ENCODE data around the gene BBS10.
A peak's percentile ranks its signal among the peaks of the same experiment; 100 is the strongest.
"Not testable (repeated sequence)": the region's sequence is repeated elsewhere in the genome, so short reads cannot be mapped to it uniquely, and the experiment has no call there.

Gene BBS10

GRCh38 chr12:76348079-76348901, at the start of gene BBS10:
TSS of gene BBS10 (minus strand) at chr12:76348415. CDS start at chr12:76348358, 57 bp downstream.
- H3K4me1 Mint-ChIP-seq (ENCODE audit: low read depth) = peaks cover 19% of the 10 kb centered on the region

GRCh38 chr12:76391461-76391860, 43.2 kb upstream of the BBS10 start:
- no peaks in the 10 kb centered on the region for H3K27me3 Mint-ChIP-seq (ENCODE audit: low read depth)
- H3K36me3 Mint-ChIP-seq (ENCODE audit: low read depth) = peaks cover 45% of the 10 kb centered on the region
- no peaks in the 10 kb centered on the region for H3K9me3 Mint-ChIP-seq
- no peak for DNase-seq (ENCODE audit: low spot score)
- peaks cover 9% of the 10 kb centered on the region for H3K4me1 Mint-ChIP-seq (ENCODE audit: low read depth)
- H3K4me3 Mint-ChIP-seq = no peak overlapping the region
- H3K27ac Mint-ChIP-seq = peak overlapping the region; percentile 29

More at GRCh38 chr12:76348079-76348901, at the start of gene BBS10:
- DNase-seq (ENCODE audit: low spot score) = peak; percentile 83
- Mint-ChIP-seq H3K36me3 (ENCODE audit: low read depth) (peaks cover 13% of the 10 kb centered on the region), H3K4me3 (peak within 1 kb of the TSS; percentile 93), H3K27me3 (ENCODE audit: low read depth) (no peaks in the 10 kb centered on the region), H3K9me3 (no peaks in the 10 kb centered on the region), H3K27ac (peak within 1 kb of the TSS; percentile 83)

- no peak for DNase-seq (ENCODE audit: low spot score)
- Mint-ChIP-seq H3K27ac (no peak overlapping the region), H3K36me3 (ENCODE audit: low read depth) (peaks cover 56% of the 10 kb centered on the region), H3K4me3 (no peak overlapping the region), H3K4me1 (ENCODE audit: low read depth) (peaks cover 9% of the 10 kb centered on the region), H3K9me3 (no peaks in the 10 kb centered on the region), H3K27me3 (ENCODE audit: low read depth) (no peaks in the 10 kb centered on the region)
These were observed 39.4 kb upstream of the BBS10 start for GRCh38 chr12:76387614-76388013.

- Mint-ChIP-seq H3K27ac (no peak overlapping the region), H3K4me3 (no peak overlapping the region), H3K36me3 (ENCODE audit: low read depth) (peaks cover 44% of the 10 kb centered on the region), H3K9me3 (no peaks in the 10 kb centered on the region), H3K27me3 (ENCODE audit: low read depth) (no peaks in the 10 kb centered on the region), H3K4me1 (ENCODE audit: low read depth) (no peaks in the 10 kb centered on the region)
- no peak for DNase-seq (ENCODE audit: low spot score)
These were observed 36.3 kb upstream of the BBS10 start for GRCh38 chr12:76384560-76384959.

- Mint-ChIP-seq H3K27me3 (ENCODE audit: low read depth) (no peaks in the 10 kb centered on the region), H3K27ac (no peak overlapping the region), H3K4me1 (ENCODE audit: low read depth) (no peaks in the 10 kb centered on the region), H3K4me3 (no peak overlapping the region), H3K36me3 (ENCODE audit: low read depth) (peaks cover 40% of the 10 kb centered on the region), H3K9me3 (no peaks in the 10 kb centered on the region)
- no peak for DNase-seq (ENCODE audit: low spot score)
These were observed 35.8 kb upstream of the BBS10 start for GRCh38 chr12:76383988-76384387.

GRCh38 chr12:76379261-76379660, 31.0 kb upstream of the BBS10 start:
- DNase-seq (ENCODE audit: low spot score) = no peak
- no peak overlapping the region for H3K27ac Mint-ChIP-seq

GRCh38 chr12:76376876-76377275, 28.7 kb upstream of the BBS10 start:
- H3K27me3 Mint-ChIP-seq (ENCODE audit: low read depth); H3K9me3 Mint-ChIP-seq; H3K4me1 Mint-ChIP-seq (ENCODE audit: low read depth); H3K27ac Mint-ChIP-seq; DNase-seq (ENCODE audit: low spot score); H3K4me3 Mint-ChIP-seq: not testable (repeated sequence)
- H3K36me3 Mint-ChIP-seq (ENCODE audit: low read depth) = peaks cover 50% of the 10 kb centered on the region

More at GRCh38 chr12:76379261-76379660, 31.0 kb upstream of the BBS10 start:
- Mint-ChIP-seq H3K36me3 (ENCODE audit: low read depth) (peaks cover 50% of the 10 kb centered on the region), H3K4me1 (ENCODE audit: low read depth) (peaks cover 8% of the 10 kb centered on the region), H3K27me3 (ENCODE audit: low read depth) (no peaks in the 10 kb centered on the region), H3K4me3 (no peak overlapping the region), H3K9me3 (peaks cover 2% of the 10 kb centered on the region)

GRCh38 chr12:76375939-76376338, 27.7 kb upstream of the BBS10 start:
- Mint-ChIP-seq H3K4me1 (ENCODE audit: low read depth) (peaks cover 9% of the 10 kb centered on the region), H3K9me3 (peaks cover 2% of the 10 kb centered on the region), H3K27me3 (ENCODE audit: low read depth) (no peaks in the 10 kb centered on the region), H3K36me3 (ENCODE audit: low read depth) (peaks cover 52% of the 10 kb centered on the region), H3K4me3 (no peak overlapping the region), H3K27ac (no peak overlapping the region)
- DNase-seq (ENCODE audit: low spot score) = no peak

GRCh38 chr12:76375470-76375869, 27.3 kb upstream of the BBS10 start:
- H3K36me3 Mint-ChIP-seq (ENCODE audit: low read depth) = peaks cover 55% of the 10 kb centered on the region
- H3K27ac Mint-ChIP-seq = no peak overlapping the region
- H3K4me3 Mint-ChIP-seq = no peak overlapping the region
- DNase-seq (ENCODE audit: low spot score) = no peak
- H3K9me3 Mint-ChIP-seq = peaks cover 2% of the 10 kb centered on the region
- peaks cover 9% of the 10 kb centered on the region for H3K4me1 Mint-ChIP-seq (ENCODE audit: low read depth)
- no peaks in the 10 kb centered on the region for H3K27me3 Mint-ChIP-seq (ENCODE audit: low read depth)

- Mint-ChIP-seq H3K36me3 (ENCODE audit: low read depth) (peaks cover 63% of the 10 kb centered on the region), H3K4me1 (ENCODE audit: low read depth) (peaks cover 9% of the 10 kb centered on the region), H3K27ac (no peak overlapping the region), H3K27me3 (ENCODE audit: low read depth) (no peaks in the 10 kb centered on the region), H3K4me3 (no peak overlapping the region), H3K9me3 (peaks cover 4% of the 10 kb centered on the region)
- DNase-seq (ENCODE audit: low spot score) = no peak
These were observed 26.3 kb upstream of the BBS10 start for GRCh38 chr12:76374386-76375020.

GRCh38 chr12:76368230-76368629, 20.0 kb upstream of the BBS10 start:
- peaks cover 1% of the 10 kb centered on the region for H3K4me1 Mint-ChIP-seq (ENCODE audit: low read depth)
- no peak overlapping the region for H3K27ac Mint-ChIP-seq
- no peak overlapping the region for H3K4me3 Mint-ChIP-seq
- H3K27me3 Mint-ChIP-seq (ENCODE audit: low read depth) = no peaks in the 10 kb centered on the region
- DNase-seq (ENCODE audit: low spot score) = no peak
- peaks cover 75% of the 10 kb centered on the region for H3K36me3 Mint-ChIP-seq (ENCODE audit: low read depth)
- H3K9me3 Mint-ChIP-seq = peaks cover 33% of the 10 kb centered on the region

- H3K27me3 Mint-ChIP-seq (ENCODE audit: low read depth) = no peaks in the 10 kb centered on the region
- H3K9me3 Mint-ChIP-seq = peaks cover 33% of the 10 kb centered on the region
- H3K4me3 Mint-ChIP-seq = no peak overlapping the region
- no peak overlapping the region for H3K27ac Mint-ChIP-seq
- peaks cover 74% of the 10 kb centered on the region for H3K36me3 Mint-ChIP-seq (ENCODE audit: low read depth)
- DNase-seq (ENCODE audit: low spot score) = no peak
- H3K4me1 Mint-ChIP-seq (ENCODE audit: low read depth) = peaks cover 1% of the 10 kb centered on the region
These were observed 17.9 kb upstream of the BBS10 start for GRCh38 chr12:76366163-76366562.

GRCh38 chr12:76364131-76364530, 15.9 kb upstream of the BBS10 start:
- H3K27me3 Mint-ChIP-seq (ENCODE audit: low read depth); H3K27ac Mint-ChIP-seq; H3K4me1 Mint-ChIP-seq (ENCODE audit: low read depth); H3K4me3 Mint-ChIP-seq; DNase-seq (ENCODE audit: low spot score): not testable (repeated sequence)
- peaks cover 29% of the 10 kb centered on the region for H3K9me3 Mint-ChIP-seq
- H3K36me3 Mint-ChIP-seq (ENCODE audit: low read depth) = peaks cover 65% of the 10 kb centered on the region

GRCh38 chr12:76360316-76360715, 12.1 kb upstream of the BBS10 start:
- Mint-ChIP-seq H3K4me3 (no peak overlapping the region), H3K9me3 (peaks cover 4% of the 10 kb centered on the region), H3K4me1 (ENCODE audit: low read depth) (no peaks in the 10 kb centered on the region), H3K36me3 (ENCODE audit: low read depth) (peaks cover 55% of the 10 kb centered on the region), H3K27ac (no peak overlapping the region), H3K27me3 (ENCODE audit: low read depth) (no peaks in the 10 kb centered on the region)
- no peak for DNase-seq (ENCODE audit: low spot score)
